Psoas muscle (tissue), 8 donors: ENCODE measurements around the gene CASKIN1. TPM values are rescaled to one million over a fixed set of nuclear protein-coding genes. Genes with fewer than 3 reads are reported as not detected.

Source experiments
- ATAC-seq, 4 donors: fragments of 200-7000 bp; cut with Tn5 transposase; one replicate each; pipeline ENCODE4 v1.9.1; 2020; ENCODE audit warnings: moderate library complexity in 3 of 4, mild to moderate bottlenecking in 2 of 4
- DNase-seq, 2 donors: peaks; one replicate each; pipeline ENCODE4 v3.0.0-alpha.2; 2020
- H3K27ac ChIP-seq: fragments of 200-600 bp; one replicate; pipeline ENCODE4 v1.8.0; 2022
- H3K27me3 ChIP-seq, 3 donors: fragments of 200-600 bp in 1 of 3; one replicate each; pipeline versions ENCODE4 v1.6.1 to v1.8.0; 2013 to 2022; ENCODE audit warnings: low read length in 2 of 3, mild to moderate bottlenecking in 2 of 3, moderate library complexity in 1 of 3; ENCODE audit not compliant: insufficient read depth in 3 of 3
- H3K36me3 ChIP-seq, 2 donors: fragments of 200-600 bp in 1 of 2; one replicate each; pipeline versions ENCODE4 v1.6.1 to v1.8.0; 2013 to 2022; ENCODE audit warnings: low read depth in 1 of 2, mild to moderate bottlenecking in 1 of 2, moderate library complexity in 1 of 2; ENCODE audit not compliant: insufficient read depth in 1 of 2
- H3K4me1 ChIP-seq: fragments of 200-600 bp; one replicate; pipeline ENCODE4 v1.8.0; 2022
- H3K4me3 ChIP-seq: fragments of 200-600 bp; one replicate; pipeline ENCODE4 v1.8.0; 2022; ENCODE audit warnings: mild to moderate bottlenecking
- H3K9me3 ChIP-seq: fragments of 200-600 bp; one replicate; pipeline ENCODE4 v1.8.0; 2022
- CTCF ChIP-seq: fragments of 200-600 bp; IDR thresholded peaks from one replicate; pipeline ENCODE4 v1.8.0; 2022; ENCODE audit warnings: antibody characterized with exemption
- WGBS, 3 donors: extraction: QIAGEN DNeasy Blood & Tissue Kit; methylation state at CpG; one replicate each; pipeline versions ENCODE4 v1.1.6 to v1.1.7; 2013; 5-methylcytosine and 5-hydroxymethylcytosine counted together
- intact Hi-C, 2 donors: fragments of 100-400 bp; cut with DNase I; formaldehyde crosslinking; loops; one replicate each; pipeline versions ENCODE4 v1.11.0 to v1.14.2; 2022
- polyA plus RNA-seq, 3 donors: library from polyadenylated mRNA; stranded (reverse); fragments of 200-250 nt; gene quantifications; one replicate each; pipeline ENCODE4 v1.2.3, GENCODE V29; 2013
- total RNA-seq, 4 donors: library from RNA; stranded (reverse); fragmentation: NEBNext Ultra II Directional in 2 of 4; extraction: Animal tissue kit (Norgen Biotek cat#: 25700) in 2 of 4; gene quantifications; one replicate each; pipeline versions ENCODE4 v1.2.1 to v1.2.4, GENCODE V29; 2021 to 2023
- donor health status: healthy with polysubstance abuse.
- donor health status: DM: no; HTN: no; CAD: no; lungs with moderate emphysema.
- donor health status: Bipolar disorder and iron deficiency.
- donor health status: healthy.
- donor health status: DM: yes; HTN: yes; CAD: no.
- donor health status: DM: no; HTN: no; CAD: no.
- donor health status: DM: no; HTN: no; CAD: no.
- donor health status: DM: yes; HTN: yes; CAD: no.

CASKIN1 gene
- total and polyA plus RNA-seq, 7 donors, result 0.32 to 1.0 (median 0.63) TPM

- Histone ChIP-seq H3K36me3 (peaks cover 3 to 83% of the 10 kb centered on the region in 2 donors), H3K27me3 (no peaks in the 10 kb centered on the region), H3K9me3 (no peaks in the 10 kb centered on the region), H3K27ac (no peak overlapping the region), H3K4me1 (no peaks in the 10 kb centered on the region), H3K4me3 (no peak overlapping the region)
- ATAC-seq (no peak), DNase-seq (no peak)
- intact Hi-C loops, result no loop called here
- TF ChIP-seq CTCF, result no peak
- WGBS, 3 donors, result 89 to 93% (median 92%) methylated on average over 18 to 21 of the region's 21 CpGs
These were observed 21.8 kb downstream of the CASKIN1 start for GRCh38 chr16:2174396-2175131.

GRCh38 chr16:2173916-2174315 is 22.5 kb downstream of the CASKIN1 start:
- H3K36me3 ChIP-seq, result peaks cover 3 to 84% of the 10 kb centered on the region in 2 donors
- intact Hi-C loops, result no loop called here

GRCh38 chr16:2173366-2173765 is 23.0 kb downstream of the CASKIN1 start:
- peaks cover 3 to 84% of the 10 kb centered on the region in 2 donors for H3K36me3 ChIP-seq
- intact Hi-C loops, result no loop called here
- no peaks in the 10 kb centered on the region for H3K27me3 ChIP-seq
- no peaks in the 10 kb centered on the region for H3K9me3 ChIP-seq
- DNase-seq (no peak), ATAC-seq (no peak)
- TF ChIP-seq CTCF, result no peak
- 85 to 93% (median 87%) methylated on average over 11 to 14 of the region's 14 CpGs for WGBS, 3 donors
- H3K27ac ChIP-seq, result no peak overlapping the region
- no peaks in the 10 kb centered on the region for H3K4me1 ChIP-seq
- H3K4me3 ChIP-seq, result no peak overlapping the region

More at GRCh38 chr16:2173916-2174315, 22.5 kb downstream of the CASKIN1 start:
- Histone ChIP-seq H3K27ac (no peak overlapping the region), H3K4me3 (no peak overlapping the region), H3K27me3 (no peaks in the 10 kb centered on the region), H3K4me1 (no peaks in the 10 kb centered on the region), H3K9me3 (no peaks in the 10 kb centered on the region)
- ATAC-seq (no peak), DNase-seq (no peak)
- TF ChIP-seq CTCF, result no peak
- WGBS, 3 donors, result 83 to 94% (median 93%) methylated on average over 4 of the region's 4 CpGs

- no peak for DNase-seq
- no peak for ATAC-seq
- Histone ChIP-seq H3K36me3 (peaks cover 6 to 83% of the 10 kb centered on the region in 2 donors), H3K27me3 (no peaks in the 10 kb centered on the region), H3K27ac (no peak overlapping the region), H3K4me1 (no peaks in the 10 kb centered on the region), H3K9me3 (no peaks in the 10 kb centered on the region), H3K4me3 (no peak overlapping the region)
- intact Hi-C loops, result no loop called here
- WGBS, 3 donors, result 92 to 96% (median 93%) methylated on average over 28 to 29 of the region's 29 CpGs
- TF ChIP-seq CTCF, result no peak
These were observed 23.6 kb downstream of the CASKIN1 start for GRCh38 chr16:2172688-2173335.
